HG02870 (cell line): ENCODE results near the gene EHBP1.
A peak's percentile ranks its signal among the peaks of the same experiment; 100 is the strongest.
"Not testable (repeated sequence)": the region's sequence is repeated elsewhere in the genome, so short reads cannot be mapped to it uniquely, and the experiment has no call there.

Source experiments
- ATAC-seq: cut with Tn5 transposase; IDR thresholded peaks from one replicate; pipeline ENCODE4 v1.9.1; 2021; ENCODE audit warnings: mild to moderate bottlenecking, moderate library complexity; ENCODE audit not compliant: unreplicated experiment

Gene EHBP1

DNA sequence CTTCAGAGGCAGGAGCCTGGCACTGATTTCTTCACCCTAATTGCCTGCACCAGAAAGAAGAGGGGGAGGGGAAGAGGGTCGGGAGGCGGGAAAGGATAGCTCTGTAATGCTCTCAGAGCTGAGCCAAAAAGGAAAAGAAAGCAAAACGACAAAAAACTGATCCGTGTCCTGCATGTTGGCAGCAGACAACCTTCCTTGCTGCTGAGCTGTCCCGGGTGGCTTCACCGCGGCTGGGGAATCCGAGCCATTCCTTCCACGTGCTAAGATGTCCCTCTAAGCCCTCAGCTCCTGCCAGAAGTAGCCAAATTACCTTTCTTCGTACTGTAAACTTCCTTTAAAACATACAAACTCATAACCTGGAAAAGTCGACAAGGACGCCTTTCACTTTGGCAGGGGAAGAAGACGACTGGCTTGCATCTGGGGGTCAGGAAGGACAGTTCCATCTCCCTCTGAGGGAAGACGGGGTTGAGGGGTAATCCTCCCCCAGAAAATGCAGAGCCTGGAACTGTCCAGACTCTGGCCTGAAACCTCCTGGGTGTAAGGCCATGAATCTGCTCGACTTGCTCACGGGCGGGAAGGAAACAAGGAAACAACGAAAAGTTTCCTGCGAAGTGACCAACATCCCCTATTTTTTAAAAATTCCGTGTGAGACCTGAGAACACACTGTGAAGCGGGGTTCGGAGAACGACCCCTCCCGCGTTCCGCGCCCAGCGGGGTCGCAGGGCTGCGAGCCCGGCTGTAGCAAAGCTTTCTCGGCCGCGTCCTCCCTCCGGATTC, 352.8 kb downstream of the EHBP1 start:
- no peak for ATAC-seq

DNA sequence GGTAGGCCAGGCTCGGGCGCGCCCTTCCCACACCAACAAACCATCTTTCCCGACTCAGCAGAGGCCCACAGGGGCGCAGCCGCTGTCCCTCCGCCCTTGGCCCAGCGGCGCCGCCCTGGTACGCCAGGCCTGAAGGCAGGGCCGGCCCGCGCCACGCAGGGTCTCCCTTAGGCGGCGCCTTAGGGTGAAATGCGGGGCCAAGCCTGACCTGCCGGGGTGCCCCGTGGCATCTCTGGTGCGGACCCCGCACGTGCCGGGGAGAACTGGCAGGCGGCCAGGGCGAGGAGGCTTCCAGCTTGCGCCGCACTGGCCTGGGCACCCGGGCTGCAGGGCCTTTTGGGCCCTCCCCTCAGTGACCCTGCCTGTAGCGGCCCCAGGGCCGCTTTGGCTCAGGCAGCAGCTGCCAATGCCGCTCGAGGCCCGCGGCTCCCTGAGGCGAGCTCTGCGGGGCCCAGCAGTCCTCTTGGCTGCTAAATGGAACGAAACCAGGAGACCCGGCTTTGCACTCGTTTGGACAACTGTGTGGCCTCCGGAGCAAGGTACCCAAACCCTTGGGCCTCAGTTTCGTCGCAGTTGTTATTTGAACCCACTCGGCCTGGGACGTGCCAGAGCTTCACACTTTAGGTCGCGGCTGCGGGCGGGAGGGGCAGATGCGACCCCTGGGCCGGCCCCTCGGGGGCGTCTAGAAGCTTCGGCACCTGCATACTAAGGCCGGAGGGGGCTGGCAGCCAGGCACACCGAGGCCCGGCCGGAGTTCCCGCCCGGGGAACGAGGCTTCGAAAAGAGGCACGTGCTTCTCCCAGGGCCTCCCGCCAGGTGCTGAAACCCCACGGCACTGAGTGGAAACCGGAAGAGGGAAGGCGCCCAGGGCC, 353.6 kb downstream of the EHBP1 start:
- ATAC-seq, result no peak

DNA sequence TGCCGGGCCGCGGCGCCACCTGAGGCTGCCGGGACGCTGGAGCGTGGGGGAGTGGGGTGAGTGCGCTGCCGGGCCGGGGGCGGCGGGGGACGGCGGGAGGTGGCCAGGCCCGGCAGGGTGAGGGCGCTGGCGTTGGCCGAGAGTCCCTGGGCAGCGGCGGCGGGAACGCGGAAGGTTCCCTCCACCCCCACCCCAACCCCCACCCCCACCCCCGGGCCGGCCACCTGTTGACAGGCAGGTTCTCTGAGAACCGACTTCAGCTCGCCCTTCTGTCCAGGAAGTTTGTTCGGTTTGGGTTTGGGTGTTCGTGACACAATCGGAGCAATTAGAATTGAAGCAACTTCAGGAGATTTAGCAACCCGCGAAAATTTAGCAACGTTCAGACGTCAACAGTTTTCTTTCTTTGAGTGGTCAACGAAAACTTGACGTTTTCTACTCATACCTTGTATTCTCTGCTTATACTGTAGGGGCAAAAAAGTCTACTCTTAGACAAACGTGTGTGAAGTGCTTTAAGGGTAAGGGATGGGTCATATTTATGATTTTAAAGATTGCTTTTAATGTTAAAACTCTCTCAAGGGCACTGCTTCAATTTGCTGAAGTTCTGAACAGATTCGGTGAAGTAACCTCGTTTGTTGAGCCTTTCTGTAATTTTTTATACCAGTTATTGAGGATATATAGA, 354.4 kb downstream of the EHBP1 start:
- ATAC-seq, result no peak

DNA sequence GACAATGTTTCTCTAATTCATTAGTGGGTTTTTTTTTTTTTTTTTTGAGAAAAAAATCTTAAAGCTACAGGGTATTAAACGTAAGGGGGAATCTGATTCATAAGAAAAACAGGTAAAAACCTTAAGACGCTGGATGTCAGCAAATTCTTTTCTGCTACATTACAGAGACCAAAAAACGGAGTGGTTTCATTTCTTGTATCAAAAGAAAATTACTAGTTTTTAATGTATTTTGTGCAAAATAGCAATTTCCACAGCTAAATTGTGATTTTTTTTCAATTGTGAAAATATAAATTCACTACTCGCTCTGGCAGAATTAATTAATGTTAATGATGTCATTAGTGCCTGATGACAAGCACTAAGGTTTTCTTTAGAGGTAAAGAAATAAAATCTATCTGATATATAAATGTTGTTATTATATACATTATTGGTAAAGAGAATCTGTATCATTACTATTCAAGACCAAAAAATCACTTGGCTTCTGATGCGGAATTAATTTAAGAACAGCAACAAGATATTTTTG, 355.0 kb downstream of the EHBP1 start:
- no peak for ATAC-seq

DNA sequence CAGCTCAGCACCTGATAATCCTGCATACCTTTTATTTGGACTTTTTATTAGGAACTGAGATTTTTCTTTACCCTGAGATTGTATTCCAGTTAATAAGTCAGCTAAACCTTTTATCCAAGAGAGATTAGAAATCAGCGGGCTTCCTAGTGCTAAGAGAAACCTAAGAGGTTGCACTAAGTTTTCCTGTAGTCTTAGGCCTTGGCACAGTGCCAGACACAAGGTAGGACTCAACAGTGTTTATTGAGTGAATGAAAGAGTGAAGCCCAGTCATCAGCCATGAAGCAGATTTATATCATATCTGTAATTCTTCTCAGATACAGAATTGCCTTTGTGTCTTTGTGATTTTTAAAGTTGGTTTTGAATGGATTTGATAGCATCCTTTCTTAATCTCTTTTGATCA, 358.7 kb downstream of the EHBP1 start:
- no peak for ATAC-seq

DNA sequence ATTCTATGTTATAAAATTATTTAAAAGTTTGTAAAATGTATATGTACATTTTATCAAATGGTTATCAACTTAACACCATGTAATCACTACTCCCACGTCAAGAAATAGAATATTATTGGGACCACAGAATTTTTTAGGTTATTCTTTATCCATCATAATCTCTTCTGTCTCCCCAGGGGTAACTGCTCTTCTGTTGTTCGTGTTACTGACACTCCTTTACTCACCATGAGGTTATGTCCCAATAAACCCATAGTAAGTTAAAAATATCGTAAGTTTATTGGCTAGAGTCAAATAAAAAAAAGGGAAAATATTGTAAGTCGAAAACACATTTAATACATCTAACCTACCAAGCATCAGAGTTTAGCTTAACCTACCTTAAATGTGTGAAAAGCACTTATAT, 359.1 kb downstream of the EHBP1 start:
- ATAC-seq, result no peak

DNA sequence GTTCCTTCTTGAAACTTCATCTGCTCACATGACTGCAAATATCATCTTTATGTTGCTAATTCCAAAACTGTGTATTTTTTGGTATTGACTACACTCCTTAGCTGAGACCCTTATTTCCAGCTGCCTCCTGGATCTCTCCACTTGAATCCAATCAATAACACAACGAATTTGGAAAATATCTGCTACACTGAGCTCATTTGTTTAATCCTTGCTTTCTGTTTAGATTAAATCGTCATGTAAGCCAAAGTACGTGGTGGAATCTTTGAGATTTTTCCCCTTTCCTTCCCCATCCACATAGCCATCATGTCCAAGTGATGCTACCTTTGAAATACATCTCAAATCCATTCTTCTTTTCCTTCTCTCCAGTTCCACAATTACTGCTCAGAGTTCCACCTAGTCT, 360.8 kb downstream of the EHBP1 start:
- ATAC-seq, result no peak

DNA sequence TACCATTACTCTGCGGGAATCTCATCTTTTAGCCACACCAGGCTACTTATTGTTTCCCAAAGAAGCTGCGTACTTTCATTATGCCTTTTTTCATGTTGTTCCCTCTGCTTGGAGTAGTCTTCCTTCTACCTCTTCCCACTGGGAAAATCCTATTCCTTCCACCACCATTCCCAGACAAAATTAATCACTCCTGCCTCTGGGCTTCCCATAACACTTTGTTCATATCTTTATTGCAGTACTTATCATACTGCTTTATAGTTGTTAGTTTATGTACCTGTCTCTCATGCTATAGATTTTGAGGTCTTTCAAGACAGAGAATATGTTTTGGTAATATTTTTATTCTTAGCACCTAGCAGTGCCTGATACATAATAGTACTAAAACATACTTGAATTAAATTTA, 361.3 kb downstream of the EHBP1 start:
- no peak for ATAC-seq

DNA sequence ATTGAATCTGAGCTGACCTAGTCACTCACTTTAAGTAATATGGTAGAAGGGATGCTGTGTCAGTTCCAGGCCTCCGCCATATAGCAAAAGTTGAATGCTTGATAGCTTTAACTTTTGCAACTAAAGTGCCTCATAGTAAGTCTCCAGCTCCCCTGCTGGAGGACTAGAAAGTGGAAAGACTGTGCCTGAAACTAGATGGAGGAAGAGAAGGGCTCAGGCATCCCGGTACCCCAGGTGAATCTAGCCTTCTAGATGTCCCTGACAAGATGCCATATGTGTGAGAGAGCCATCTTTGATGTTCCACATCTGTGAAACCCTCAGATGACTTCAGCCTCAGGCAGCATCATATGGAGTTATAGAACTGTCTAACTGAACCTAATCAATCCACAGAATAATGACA, 366.2 kb downstream of the EHBP1 start:
- ATAC-seq, result no peak

DNA sequence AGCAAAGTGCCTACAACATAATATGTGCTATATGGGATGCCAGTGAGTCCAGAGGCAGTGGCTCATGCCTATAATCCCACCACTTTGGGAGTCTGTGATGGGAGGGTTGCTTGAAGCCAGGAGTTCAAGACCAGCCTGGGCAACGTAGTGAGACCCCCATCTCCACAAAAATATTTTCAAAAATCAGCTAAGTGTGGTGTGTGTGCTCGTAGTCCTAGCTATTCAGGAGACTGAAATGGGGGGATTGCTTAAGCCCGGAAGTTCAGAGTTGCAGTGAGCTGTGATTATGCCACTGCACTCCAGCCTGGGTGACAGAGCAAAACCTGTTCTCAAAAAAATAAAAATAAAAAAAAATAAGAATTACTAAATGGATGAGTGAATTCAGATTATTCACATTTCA, 368.5 kb downstream of the EHBP1 start:
- no peak for ATAC-seq

DNA sequence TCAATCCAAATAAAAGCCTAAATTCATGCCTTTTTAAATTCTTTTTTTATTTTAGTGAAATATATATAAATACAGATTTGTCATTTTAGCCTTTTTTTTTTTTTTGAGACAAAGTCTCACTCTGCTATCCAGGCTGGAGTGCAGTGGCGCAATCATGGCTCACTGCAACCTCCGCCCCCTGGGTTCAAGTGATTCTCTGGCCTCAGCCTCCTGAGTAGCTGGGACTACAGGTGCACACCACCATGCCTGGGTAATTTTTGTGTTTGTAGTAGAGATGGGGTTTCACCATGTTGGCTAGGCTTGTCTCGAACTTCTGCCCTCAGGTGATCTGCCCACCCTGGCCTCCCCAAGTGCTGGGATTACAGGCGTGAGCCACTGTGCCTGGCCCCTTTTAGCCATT, 368.9 kb downstream of the EHBP1 start:
- not testable (repeated sequence) for ATAC-seq

DNA sequence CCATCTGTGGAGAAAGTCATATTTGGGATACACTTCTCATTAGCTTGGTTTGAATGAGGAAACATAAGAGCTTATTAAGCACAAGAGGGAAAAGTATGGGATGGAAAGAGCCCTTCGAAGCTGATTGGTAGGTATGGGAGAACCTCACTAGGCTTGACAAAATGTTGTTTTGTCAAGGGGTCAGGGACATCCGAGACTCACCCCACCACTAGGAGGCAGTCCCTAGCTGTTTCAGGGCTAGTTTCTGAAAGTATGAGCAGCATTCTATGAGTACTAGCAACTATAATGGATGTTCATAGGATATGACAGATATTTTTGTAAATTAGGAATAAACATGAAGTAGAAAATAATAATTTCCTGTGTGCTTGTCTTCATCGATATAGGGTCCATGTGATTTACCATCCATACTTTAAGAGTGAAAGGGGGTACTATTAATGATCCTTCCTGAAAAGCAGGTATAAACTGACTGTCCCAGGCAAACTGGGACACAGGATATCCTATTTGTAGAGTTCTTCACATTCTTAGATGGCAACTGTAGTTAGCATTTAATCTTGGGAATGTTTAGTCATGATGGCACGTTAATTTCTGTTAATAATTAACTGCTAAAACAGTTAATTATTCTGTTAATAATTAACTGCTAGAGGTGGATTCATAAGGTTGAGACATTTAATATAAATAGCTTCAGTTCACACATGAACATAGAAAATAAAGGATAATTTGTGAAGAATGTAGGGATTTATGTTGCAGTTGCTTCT, 373.5 kb downstream of the EHBP1 start:
- peak; percentile 47 for ATAC-seq

DNA sequence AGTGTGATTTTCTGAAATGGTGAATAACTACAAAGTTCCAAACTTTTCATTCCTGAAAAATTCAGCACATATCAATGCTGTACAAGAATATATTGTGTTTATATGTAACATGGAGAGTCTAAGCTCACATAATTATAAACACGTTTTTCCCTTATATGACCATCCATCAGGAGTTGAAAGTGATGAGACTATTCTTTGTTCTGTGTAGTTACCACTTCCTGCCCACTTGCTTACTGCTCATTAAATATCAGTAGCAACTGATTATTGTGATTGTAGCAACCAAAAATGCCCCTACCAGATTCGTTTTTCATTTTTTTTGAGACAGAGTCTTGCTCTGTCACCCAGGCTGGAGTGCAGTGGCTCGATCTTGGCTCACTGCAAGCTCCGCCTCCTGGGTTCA, 375.9 kb downstream of the EHBP1 start:
- no peak for ATAC-seq

DNA sequence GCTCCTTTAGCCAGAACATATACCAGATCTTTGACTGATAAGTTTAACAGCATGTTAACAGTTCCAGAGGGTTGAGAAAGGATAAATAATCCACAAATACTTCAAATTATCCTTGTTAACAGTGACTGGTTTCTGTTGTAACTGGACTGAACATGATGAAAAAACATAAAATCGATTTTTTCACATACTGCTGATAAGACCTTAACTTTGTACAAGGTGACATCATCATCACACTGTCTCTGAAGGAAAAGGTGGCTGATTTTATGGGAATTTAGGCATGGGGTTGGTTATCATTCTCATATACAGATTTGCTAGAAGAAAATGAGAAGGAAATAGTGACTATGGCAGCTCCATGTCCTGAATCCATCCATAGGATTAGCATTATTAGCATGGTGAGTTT, 381.2 kb downstream of the EHBP1 start:
- no peak for ATAC-seq

DNA sequence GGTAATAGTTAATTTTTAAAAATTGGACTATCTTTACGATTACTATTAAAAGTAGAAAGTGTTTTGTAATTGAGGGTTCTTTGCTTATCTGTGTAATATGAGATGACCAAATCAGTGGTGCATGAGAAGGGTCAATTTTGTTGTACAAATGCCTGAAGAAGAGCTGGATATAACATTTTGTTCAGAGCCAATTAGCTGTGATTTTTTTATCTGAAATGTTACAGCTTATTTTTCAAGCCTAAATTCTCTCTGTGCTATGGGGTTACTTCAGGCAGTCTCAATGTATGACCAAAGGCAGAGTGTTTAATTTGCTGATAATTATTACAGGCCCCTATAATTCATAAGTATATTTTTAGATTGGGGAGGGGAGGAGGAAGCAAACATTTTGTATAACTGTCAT, 386.9 kb downstream of the EHBP1 start:
- ATAC-seq, result no peak

DNA sequence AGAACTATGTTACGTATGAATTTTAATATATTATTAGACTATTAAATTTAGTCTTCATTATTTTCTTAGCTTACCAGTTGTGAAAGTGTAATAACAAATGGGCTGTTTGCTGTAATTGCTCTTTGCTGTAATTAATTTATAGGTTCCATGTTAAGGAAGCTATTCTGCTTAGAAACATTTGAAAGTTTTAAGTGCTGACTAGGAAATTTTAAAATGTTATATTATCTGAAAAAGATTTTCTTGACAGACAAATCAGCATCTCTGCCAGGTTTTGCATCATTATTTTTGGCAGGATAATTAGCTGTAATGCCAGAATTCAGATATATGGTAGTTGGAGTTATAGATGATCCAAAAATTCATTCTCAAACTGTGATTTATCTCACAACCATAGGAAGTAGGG, 387.3 kb downstream of the EHBP1 start:
- ATAC-seq, result no peak

DNA sequence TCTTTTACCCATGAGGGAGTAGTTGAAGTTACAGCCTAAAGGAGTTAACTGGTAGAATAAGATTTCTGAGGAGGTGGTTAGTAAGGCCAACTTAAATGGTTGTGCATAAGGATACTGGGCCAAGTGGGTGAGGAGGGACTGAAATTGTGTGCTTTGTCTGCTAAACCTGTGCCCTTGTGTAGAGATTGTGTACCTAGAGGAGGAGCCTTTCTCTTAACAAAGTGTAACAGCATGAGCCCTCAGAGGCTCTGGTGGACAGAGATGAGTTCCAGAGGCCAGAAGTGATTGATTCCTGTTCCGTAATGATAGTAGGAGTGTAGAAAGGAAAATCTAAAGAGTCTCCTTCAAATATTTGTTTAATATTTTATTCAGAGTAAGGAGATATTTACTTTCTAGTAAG, 388.0 kb downstream of the EHBP1 start:
- ATAC-seq, result no peak
